ENCODE measurements around the gene SPATA6. TPM values are rescaled to one million over a fixed set of nuclear protein-coding genes. Genes with fewer than 3 reads are reported as not detected.
A peak's percentile ranks its signal among the peaks of the same experiment; 100 is the strongest.

Gene SPATA6
- total and polyA plus RNA-seq, 2 donors (not counting 3 experiments of a cell fraction or from before 2014, with no cell fraction given), result 0.79 to 4.9 TPM

- ChIA-PET CTCF (interaction anchor here (1.0 to 2.3 kb wide), 7 partner anchors 10 to 268 kb away, joined by 3 to 49 read pairs (median 8); no protein-coding TSS in a partner anchor), POLR2A (interaction anchor here (0.6 kb wide), 1 partner anchor 26 kb away, joined by 3 read pairs; no protein-coding TSS in a partner anchor)
- H3K27ac ChIP-seq (ENCODE audit: insufficient read depth, low read depth, low read length), result no peak overlapping the region
- peak overlapping the region; percentile 85 for H3K4me2 ChIP-seq (ENCODE audit: insufficient read depth, low read length)
- dilution Hi-C loops (cut with MboI; ENCODE audit: extremely low pct_ligation_motif_present, low sequenced_read_pairs), result no loop called here
- intact Hi-C loops (cut with micrococcal nuclease), result loop anchor here (2.0 kb wide), 1 partner anchor 40 kb away; no protein-coding TSS in a partner anchor
- H4K20me1 ChIP-seq (replicated peaks; ENCODE audit: control insufficient read depth, extremely low read depth, insufficient read depth, low read length), result no peaks in the 10 kb centered on the region
- peak overlapping the region; percentile 100 for H2AFZ ChIP-seq (ENCODE audit: low read depth, low read length)
- H3K36me3 ChIP-seq (ENCODE audit: control insufficient read depth in 2 of 2, extremely low read depth in 1 of 2, insufficient read depth in 2 of 2, low read length in 2 of 2), result no peaks in the 10 kb centered on the region
- no peaks in the 10 kb centered on the region for H3K9me1 ChIP-seq (replicated peaks; ENCODE audit: control insufficient read depth, extremely low read depth, insufficient read depth, low read length)
- H3K4me1 ChIP-seq (ENCODE audit: control insufficient read depth, extremely low read depth, insufficient read depth, low read length), result peaks cover 29% of the 10 kb centered on the region
- no peak for FAIRE-seq
- peak; percentile 5 for DNase-seq (ENCODE audit: low read depth, low spot score)
- peak overlapping the region; percentile 52 to 81 (median 77) for H3K4me3 ChIP-seq (replicated peaks in 1 of 3; ENCODE audit: insufficient read depth in 1 of 3, low read depth in 1 of 3, low read length in 3 of 3)
- H3K79me2 ChIP-seq (ENCODE audit: control insufficient read depth, insufficient read depth, low read length), result no peaks in the 10 kb centered on the region
- peak overlapping the region; percentile 49 for H3K9ac ChIP-seq (replicated peaks; ENCODE audit: extremely low read depth, insufficient read depth, low read length)
- no peaks in the 10 kb centered on the region for H3K9me3 ChIP-seq (replicated peaks; ENCODE audit: control insufficient read depth, insufficient read depth, low read length)
- TF ChIP-seq POLR2A (IDR thresholded peaks at IDR 0.05; ENCODE audit: low read depth, low read length), result no peak
- no peak for TF ChIP-seq JUN (IDR thresholded peaks at IDR 0.05; ENCODE audit: borderline replicate concordance, insufficient read depth, insufficient read length, low read depth)
- no peak for TF ChIP-seq EZH2 (IDR thresholded peaks at IDR 0.05; ENCODE audit: borderline replicate concordance, low read depth, low read length, severe bottlenecking)
- TF ChIP-seq MAX (IDR thresholded peaks at IDR 0.05; ENCODE audit: insufficient read depth, insufficient read length), result no peak
- TF ChIP-seq CTCF (IDR thresholded peaks at IDR 0.05; ENCODE audit: extremely low read depth in 1 of 2, insufficient read depth in 1 of 2, low read depth in 1 of 2, low read length in 2 of 2), result no peak
- no peak for TF ChIP-seq MYC (IDR thresholded peaks at IDR 0.05; ENCODE audit: low read depth, low read length)
- TF ChIP-seq POLR2AphosphoS5 (IDR thresholded peaks at IDR 0.05; ENCODE audit: insufficient read depth, low read depth, low read length), result no peak
- no peak for TF ChIP-seq FOS (IDR thresholded peaks at IDR 0.05; ENCODE audit: borderline replicate concordance, insufficient read depth, low read length)
- TF ChIP-seq GATA2 (IDR thresholded peaks at IDR 0.05; ENCODE audit: insufficient read depth, insufficient read length, low read depth, low read length), result no peak
- peaks cover 0 to 1% of the 10 kb centered on the region in 2 experiments for H3K27me3 ChIP-seq (ENCODE audit: control insufficient read depth in 2 of 2, insufficient read depth in 2 of 2, low read length in 2 of 2)
- BruUV-seq (replicated peaks), result no TSS peak
Observed at GRCh38 chr1:48470950-48471690, 884 bp downstream of the SPATA6 start.
